SJCRH30 (cell line): Measurements from ENCODE around the gene PTPN6. TPM values are rescaled to one million over a fixed set of nuclear protein-coding genes. Genes with fewer than 3 reads are reported as not detected.

Source experiments
- DNase-seq, 2 experiments: peaks; one replicate each; pipeline ENCODE4 v3.0.0-alpha.2; 2015 to 2020
- H3K27ac ChIP-seq: fragments of 250-450 bp; sonication (Bioruptor Pico); 2 replicates; pipeline ENCODE4 v1.5.1; 2020; ENCODE audit warnings: mild to moderate bottlenecking, moderate library complexity
- H3K27me3 ChIP-seq: fragments of 250-450 bp; sonication (Bioruptor Pico); 2 replicates; pipeline ENCODE4 v1.5.1; 2020; ENCODE audit warnings: mild to moderate bottlenecking, moderate library complexity
- H3K36me3 ChIP-seq: fragments of 250-450 bp; sonication (Bioruptor Pico); 2 replicates; pipeline ENCODE4 v1.5.1; 2020; ENCODE audit warnings: mild to moderate bottlenecking, moderate library complexity
- H3K4me1 ChIP-seq: fragments of 250-450 bp; sonication (Bioruptor Pico); 2 replicates; pipeline ENCODE4 v1.5.1; 2020; ENCODE audit warnings: mild to moderate bottlenecking, moderate library complexity
- H3K4me3 ChIP-seq: fragments of 250-450 bp; sonication (Bioruptor Pico); 2 replicates; pipeline ENCODE4 v1.5.1; 2020; ENCODE audit warnings: mild to moderate bottlenecking, moderate library complexity
- H3K9me3 ChIP-seq: fragments of 250-450 bp; sonication (Bioruptor Pico); replicated peaks from 2 replicates; pipeline ENCODE4 v1.5.1; 2020; ENCODE audit warnings: mild to moderate bottlenecking, moderate library complexity
- total RNA-seq: library from RNA; depleted of rRNA; stranded (reverse); fragments of >200 nt; shearing (Covaris generic); gene quantifications from 2 replicates; pipeline ENCODE4 v1.2.3, GENCODE V29; 2014

The PTPN6 gene
- total RNA-seq, 1 experiment from 2014 or later = 0.38 TPM

- Histone ChIP-seq H3K4me1 (peaks cover 20% of the 10 kb centered on the region), H3K27ac (no peak overlapping the region)
Measured at GRCh38 chr12:6929466-6930452, 21.4 kb upstream of the PTPN6 start.

GRCh38 chr12:6932766-6933165 lies 18.4 kb upstream of the PTPN6 start:
- no peak for DNase-seq
- no peaks in the 10 kb centered on the region for H3K9me3 ChIP-seq
- H3K27me3 ChIP-seq = no peaks in the 10 kb centered on the region
- peaks cover 56% of the 10 kb centered on the region for H3K36me3 ChIP-seq
- H3K4me3 ChIP-seq = no peak overlapping the region
- peaks cover 4% of the 10 kb centered on the region; the same call in 1 of the 2 replicates for H3K4me1 ChIP-seq
- no peak overlapping the region for H3K27ac ChIP-seq

More at GRCh38 chr12:6929466-6930452, 21.4 kb upstream of the PTPN6 start:
- no peaks in the 10 kb centered on the region for H3K9me3 ChIP-seq
- H3K36me3 ChIP-seq = peaks cover 28% of the 10 kb centered on the region
- peak overlapping the region; percentile 74 for H3K4me3 ChIP-seq
- no peak for DNase-seq
- H3K27me3 ChIP-seq = no peaks in the 10 kb centered on the region

GRCh38 chr12:6934110-6934509 lies 17.0 kb upstream of the PTPN6 start:
- Histone ChIP-seq H3K36me3 (peaks cover 68% of the 10 kb centered on the region), H3K27ac (no peak overlapping the region)
- no peak for DNase-seq

GRCh38 chr12:6935371-6936193 lies 15.6 kb upstream of the PTPN6 start:
- no peaks in the 10 kb centered on the region for H3K4me1 ChIP-seq
- no peak overlapping the region for H3K4me3 ChIP-seq
- H3K36me3 ChIP-seq = peaks cover 72% of the 10 kb centered on the region
- H3K9me3 ChIP-seq = no peaks in the 10 kb centered on the region
- DNase-seq = no peak
- no peaks in the 10 kb centered on the region for H3K27me3 ChIP-seq
- no peak overlapping the region for H3K27ac ChIP-seq

More at GRCh38 chr12:6934110-6934509, 17.0 kb upstream of the PTPN6 start:
- H3K4me3 ChIP-seq = no peak overlapping the region
- peaks cover 4% of the 10 kb centered on the region; the same call in 1 of the 2 replicates for H3K4me1 ChIP-seq
- no peaks in the 10 kb centered on the region for H3K9me3 ChIP-seq
- no peaks in the 10 kb centered on the region for H3K27me3 ChIP-seq

GRCh38 chr12:6936194-6936635 lies 14.9 kb upstream of the PTPN6 start:
- no peak overlapping the region for H3K4me3 ChIP-seq
- DNase-seq = no peak
- H3K27ac ChIP-seq = no peak overlapping the region
- peaks cover 69% of the 10 kb centered on the region for H3K36me3 ChIP-seq
- H3K4me1 ChIP-seq = no peaks in the 10 kb centered on the region
- H3K9me3 ChIP-seq = no peaks in the 10 kb centered on the region
- no peaks in the 10 kb centered on the region for H3K27me3 ChIP-seq

GRCh38 chr12:6936636-6937480 lies 14.3 kb upstream of the PTPN6 start:
- Histone ChIP-seq H3K36me3 (peaks cover 69% of the 10 kb centered on the region), H3K9me3 (no peaks in the 10 kb centered on the region), H3K27ac (no peak overlapping the region), H3K27me3 (no peaks in the 10 kb centered on the region), H3K4me1 (no peaks in the 10 kb centered on the region), H3K4me3 (no peak overlapping the region)
- DNase-seq = no peak

- peak; percentile 77 to 79 for DNase-seq
- H3K36me3 ChIP-seq = peaks cover 62% of the 10 kb centered on the region
- no peaks in the 10 kb centered on the region for H3K27me3 ChIP-seq
- no peaks in the 10 kb centered on the region for H3K4me1 ChIP-seq
- peak overlapping the region; percentile 51 for H3K4me3 ChIP-seq
- peak overlapping the region; percentile 64 for H3K27ac ChIP-seq
- no peaks in the 10 kb centered on the region for H3K9me3 ChIP-seq
Measured at GRCh38 chr12:6937481-6938352, 13.4 kb upstream of the PTPN6 start.

- no peak overlapping the region for H3K4me3 ChIP-seq
- no peak overlapping the region for H3K27ac ChIP-seq
- H3K9me3 ChIP-seq = no peaks in the 10 kb centered on the region
- H3K36me3 ChIP-seq = peaks cover 55% of the 10 kb centered on the region
- DNase-seq = no peak
- H3K4me1 ChIP-seq = no peaks in the 10 kb centered on the region
- H3K27me3 ChIP-seq = no peaks in the 10 kb centered on the region
Measured at GRCh38 chr12:6938353-6939190, 12.6 kb upstream of the PTPN6 start.

GRCh38 chr12:6939191-6939540 lies 12.0 kb upstream of the PTPN6 start:
- no peak for DNase-seq
- Histone ChIP-seq H3K27me3 (no peaks in the 10 kb centered on the region), H3K36me3 (peaks cover 49% of the 10 kb centered on the region), H3K9me3 (no peaks in the 10 kb centered on the region), H3K4me3 (no peak overlapping the region), H3K27ac (no peak overlapping the region), H3K4me1 (no peaks in the 10 kb centered on the region)

GRCh38 chr12:6941267-6941666 lies 9.9 kb upstream of the PTPN6 start:
- H3K4me3 ChIP-seq = no peak overlapping the region
- H3K4me1 ChIP-seq = peaks cover 4% of the 10 kb centered on the region
- H3K27me3 ChIP-seq = no peaks in the 10 kb centered on the region
- H3K27ac ChIP-seq = no peak overlapping the region
- no peak for DNase-seq
- H3K9me3 ChIP-seq = no peaks in the 10 kb centered on the region
- peaks cover 31% of the 10 kb centered on the region for H3K36me3 ChIP-seq

GRCh38 chr12:6941782-6942181 lies 9.4 kb upstream of the PTPN6 start:
- H3K36me3 ChIP-seq = peaks cover 26% of the 10 kb centered on the region
- H3K4me1 ChIP-seq = peaks cover 4% of the 10 kb centered on the region
- no peaks in the 10 kb centered on the region for H3K27me3 ChIP-seq
- no peak overlapping the region for H3K4me3 ChIP-seq
- H3K9me3 ChIP-seq = no peaks in the 10 kb centered on the region
- no peak for DNase-seq
- H3K27ac ChIP-seq = no peak overlapping the region

GRCh38 chr12:6942331-6942665 lies 8.9 kb upstream of the PTPN6 start:
- no peaks in the 10 kb centered on the region for H3K27me3 ChIP-seq
- H3K36me3 ChIP-seq = peaks cover 21% of the 10 kb centered on the region
- no peak overlapping the region for H3K27ac ChIP-seq
- no peak overlapping the region for H3K4me3 ChIP-seq
- H3K4me1 ChIP-seq = peaks cover 4% of the 10 kb centered on the region
- no peak for DNase-seq
- no peaks in the 10 kb centered on the region for H3K9me3 ChIP-seq

- H3K27ac ChIP-seq = peak overlapping the region; percentile 98
- peaks cover 4% of the 10 kb centered on the region for H3K4me1 ChIP-seq
- H3K27me3 ChIP-seq = no peaks in the 10 kb centered on the region
- H3K9me3 ChIP-seq = no peaks in the 10 kb centered on the region
- H3K36me3 ChIP-seq = peaks cover 12% of the 10 kb centered on the region
- peak overlapping the region; percentile 67 for H3K4me3 ChIP-seq
- DNase-seq = peak; percentile 88 to 94
Measured at GRCh38 chr12:6943389-6943721, 7.8 kb upstream of the PTPN6 start.
